GM12891 (cell line): ENCODE data around the gene NAIF1.
"Not testable (repeated sequence)": the region's sequence is repeated elsewhere in the genome, so short reads cannot be mapped to it uniquely, and the experiment has no call there.

Experiments used
- PAX5 ChIP-seq: IDR thresholded peaks from 2 replicates; pipeline ENCODE4 v1.6.1; 2011; ENCODE audit warnings: low read length, moderate library complexity, mild to moderate bottlenecking; ENCODE audit not compliant: insufficient read depth, severe bottlenecking
- POLR2A ChIP-seq: IDR thresholded peaks from 2 replicates; pipeline ENCODE4 v1.6.1; 2011; ENCODE audit warnings: low read depth, low read length, control low read depth
- POLR2AphosphoS5 ChIP-seq: IDR thresholded peaks from 2 replicates; pipeline ENCODE4 v1.6.1; 2011; ENCODE audit warnings: low read depth, low read length, control low read depth
- SPI1 ChIP-seq: IDR thresholded peaks from 2 replicates; pipeline ENCODE4 v1.6.1; 2011; ENCODE audit warnings: low read depth, low read length, control low read depth
- TAF1 ChIP-seq: IDR thresholded peaks from 2 replicates; pipeline ENCODE4 v1.6.1; 2011; ENCODE audit warnings: low read depth, low read length, control low read depth

GRCh38 chr9:128045409-128045808 is 21.7 kb downstream of the NAIF1 start:
- not testable (repeated sequence) for TF ChIP-seq POLR2A, POLR2AphosphoS5, TAF1, SPI1, PAX5
